Breast epithelium (tissue), 4 donors: ENCODE data around the gene FHOD1. TPM values are rescaled to one million over a fixed set of nuclear protein-coding genes. Genes with fewer than 3 reads are reported as not detected.

Experiments used
- DNase-seq, 2 donors: peaks; one replicate each; pipeline ENCODE4 v3.0.0-alpha.2; 2019; ENCODE audit warnings: low spot score in 2 of 2
- H3K27ac ChIP-seq, 2 donors: fragments of 200-600 bp; sonication (generic) in 1 of 2; one replicate each; pipeline ENCODE4 v1.5.1; 2016 to 2019; ENCODE audit warnings: mild to moderate bottlenecking in 1 of 2
- H3K27me3 ChIP-seq, 2 donors: fragments of 200-600 bp; sonication (generic) in 1 of 2; one replicate each; pipeline versions ENCODE4 v1.5.1 to v1.6.0; 2017 to 2019; ENCODE audit warnings: control low read depth in 1 of 2, mild to moderate bottlenecking in 1 of 2
- H3K36me3 ChIP-seq: fragments of 200-600 bp; one replicate; pipeline ENCODE4 v1.5.1; 2019
- H3K4me1 ChIP-seq, 2 donors: fragments of 200-600 bp; sonication (generic); one replicate each; pipeline ENCODE4 v1.5.1; 2016 to 2019; ENCODE audit warnings: control low read depth in 1 of 2
- H3K4me3 ChIP-seq, 3 donors: fragments of 200-600 bp; sonication (generic); 1 replicate in 2 of 3; 2 replicates in 1 of 3; pipeline ENCODE4 v1.5.1; 2016 to 2019; ENCODE audit warnings: mild to moderate bottlenecking in 3 of 3, moderate library complexity in 2 of 3
- H3K9me3 ChIP-seq, 2 donors: fragments of 200-600 bp; sonication (generic) in 1 of 2; one replicate each; pipeline ENCODE4 v1.5.1; 2016 to 2019; ENCODE audit warnings: control low read depth in 1 of 2
- CTCF ChIP-seq, 3 donors: fragments of 450-650 bp; IDR thresholded peaks; one replicate each; pipeline ENCODE4 v1.5.1; 2016 to 2017; ENCODE audit warnings: antibody characterized with exemption in 3 of 3, mild to moderate bottlenecking in 3 of 3, moderate library complexity in 3 of 3
- POLR2A ChIP-seq: fragments of 450-650 bp; IDR thresholded peaks from one replicate; pipeline ENCODE4 v1.6.1; 2016; ENCODE audit warnings: antibody characterized with exemption, mild to moderate bottlenecking, moderate library complexity
- POLR2AphosphoS5 ChIP-seq, 3 donors: sonication (generic); formaldehyde crosslinking; IDR thresholded peaks; one replicate each; pipeline ENCODE4 v1.6.1; 2017; ENCODE audit warnings: antibody characterized with exemption in 3 of 3
- intact Hi-C: fragments of 100-400 bp; cut with DNase I; formaldehyde crosslinking; loops from one replicate; pipeline ENCODE4 v1.15.1; 2023; ENCODE audit warnings: low total_unique reads
- total RNA-seq, 3 donors: library from RNA; depleted of rRNA; stranded (reverse); fragments of >200 nt; gene quantifications; one replicate each; pipeline ENCODE4 v1.1.0, GENCODE V29; 2016

The FHOD1 gene
- total RNA-seq, 3 donors from 2014 or later: 19.3 to 25.9 (median 22.6) TPM

DNA sequence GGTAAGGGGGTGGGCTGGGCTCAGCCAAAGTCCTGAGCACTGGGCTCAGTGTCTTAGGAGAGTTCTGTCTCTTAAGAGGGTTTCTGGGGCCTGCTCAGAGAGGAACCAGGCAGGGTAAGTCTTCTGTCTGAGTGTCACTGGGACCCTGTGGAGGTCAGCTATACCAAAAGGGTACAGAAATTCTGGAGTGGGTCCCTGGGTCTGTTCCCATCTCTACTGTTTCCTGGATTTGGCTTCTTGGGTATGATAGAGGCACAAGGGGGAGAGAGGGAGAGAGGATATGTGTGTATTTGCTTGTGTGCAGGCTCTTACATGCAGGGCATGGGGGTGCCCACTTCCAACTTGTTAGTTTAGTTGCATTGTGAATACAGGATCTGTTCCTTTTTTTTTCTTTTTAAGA is 53.7 kb downstream of the FHOD1 start:
- Histone ChIP-seq H3K27ac (no peak overlapping the region), H3K4me1 (peaks cover 5 to 24% of the 10 kb centered on the region in 2 donors), H3K9me3 (no peaks in the 10 kb centered on the region), H3K36me3 (no peaks in the 10 kb centered on the region), H3K4me3 (peak overlapping the region; percentile 85 to 94 (median 93)), H3K27me3 (no peaks in the 10 kb centered on the region)
- DNase-seq: no peak
- TF ChIP-seq POLR2A: no peak
- TF ChIP-seq CTCF (IDR thresholded peaks at IDR 0.05): no peak
- no peak for TF ChIP-seq POLR2AphosphoS5 (IDR thresholded peaks at IDR 0.05)
- intact Hi-C loops: no loop called here

GRCh38 chr16:67192781-67193361 is 54.4 kb downstream of the FHOD1 start:
- Histone ChIP-seq H3K27me3 (no peaks in the 10 kb centered on the region), H3K9me3 (no peaks in the 10 kb centered on the region), H3K4me1 (peaks cover 5 to 17% of the 10 kb centered on the region in 2 donors), H3K36me3 (no peaks in the 10 kb centered on the region), H3K27ac (peak overlapping the region in 1 of 2 donors; percentile 69), H3K4me3 (peak overlapping the region; percentile 85 to 94 (median 93))
- no peak for TF ChIP-seq CTCF (IDR thresholded peaks at IDR 0.05)
- no peak for TF ChIP-seq POLR2A
- no peak for TF ChIP-seq POLR2AphosphoS5 (IDR thresholded peaks at IDR 0.05)
- no peak for DNase-seq
- intact Hi-C loops: no loop called here

GRCh38 chr16:67191995-67192681 is 55.1 kb downstream of the FHOD1 start, which contains the start of gene E2F4:
Gene E2F4, plus strand, starts transcription at chr16:67192155. Its CDS starts 73 bp downstream, at chr16:67192228.
- peak; percentile 85 to 90 for DNase-seq
- peaks cover 5 to 15% of the 10 kb centered on the region in 2 donors for H3K4me1 ChIP-seq
- H3K9me3 ChIP-seq: no peaks in the 10 kb centered on the region
- TF ChIP-seq POLR2A (no peak), CTCF (IDR thresholded peaks at IDR 0.05) (no peak), POLR2AphosphoS5 (IDR thresholded peaks at IDR 0.05) (peak; percentile 74 to 84 (median 84))
- no peaks in the 10 kb centered on the region for H3K27me3 ChIP-seq
- H3K4me3 ChIP-seq: peak within 1 kb of the TSS; percentile 85 to 94 (median 93)
- H3K36me3 ChIP-seq: no peaks in the 10 kb centered on the region
- intact Hi-C loops: no loop called here
- peak within 1 kb of the TSS; percentile 69 to 70 for H3K27ac ChIP-seq

DNA sequence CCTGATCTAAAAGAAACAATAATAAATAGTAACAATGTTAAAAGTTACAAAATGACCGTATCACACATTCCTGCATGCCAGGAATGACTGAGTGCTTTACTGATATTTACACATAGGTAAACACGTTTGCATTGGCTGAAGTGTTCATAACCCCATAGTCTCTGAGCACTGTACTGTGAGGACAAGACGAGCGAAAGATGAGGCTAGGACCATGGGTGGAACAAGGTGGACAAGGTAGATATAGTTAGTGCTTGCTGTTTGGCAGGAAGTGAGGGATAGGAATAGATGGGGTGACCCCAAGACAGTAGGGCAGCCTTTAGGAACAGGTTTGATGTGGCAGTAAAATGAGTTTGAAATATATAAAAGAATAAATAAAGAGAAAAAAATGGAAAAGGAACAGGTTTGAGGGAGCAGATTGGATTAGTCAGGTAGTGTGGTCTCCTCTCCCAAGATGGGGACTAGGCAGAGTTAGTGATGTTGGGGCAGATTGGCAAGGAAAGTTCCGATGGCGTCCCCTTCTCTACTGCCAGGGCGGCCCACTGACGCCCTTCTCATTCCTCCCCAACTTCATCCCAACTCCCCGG is 55.8 kb downstream of the FHOD1 start:
- DNase-seq: no peak
- H3K27ac ChIP-seq: no peak overlapping the region
- no peaks in the 10 kb centered on the region for H3K36me3 ChIP-seq
- no peaks in the 10 kb centered on the region for H3K9me3 ChIP-seq
- H3K4me1 ChIP-seq: peaks cover 5 to 15% of the 10 kb centered on the region in 2 donors
- intact Hi-C loops: no loop called here
- TF ChIP-seq POLR2A: no peak
- peak overlapping the region in 2 of 3 donors; percentile 85 to 93 for H3K4me3 ChIP-seq
- no peaks in the 10 kb centered on the region for H3K27me3 ChIP-seq

DNA sequence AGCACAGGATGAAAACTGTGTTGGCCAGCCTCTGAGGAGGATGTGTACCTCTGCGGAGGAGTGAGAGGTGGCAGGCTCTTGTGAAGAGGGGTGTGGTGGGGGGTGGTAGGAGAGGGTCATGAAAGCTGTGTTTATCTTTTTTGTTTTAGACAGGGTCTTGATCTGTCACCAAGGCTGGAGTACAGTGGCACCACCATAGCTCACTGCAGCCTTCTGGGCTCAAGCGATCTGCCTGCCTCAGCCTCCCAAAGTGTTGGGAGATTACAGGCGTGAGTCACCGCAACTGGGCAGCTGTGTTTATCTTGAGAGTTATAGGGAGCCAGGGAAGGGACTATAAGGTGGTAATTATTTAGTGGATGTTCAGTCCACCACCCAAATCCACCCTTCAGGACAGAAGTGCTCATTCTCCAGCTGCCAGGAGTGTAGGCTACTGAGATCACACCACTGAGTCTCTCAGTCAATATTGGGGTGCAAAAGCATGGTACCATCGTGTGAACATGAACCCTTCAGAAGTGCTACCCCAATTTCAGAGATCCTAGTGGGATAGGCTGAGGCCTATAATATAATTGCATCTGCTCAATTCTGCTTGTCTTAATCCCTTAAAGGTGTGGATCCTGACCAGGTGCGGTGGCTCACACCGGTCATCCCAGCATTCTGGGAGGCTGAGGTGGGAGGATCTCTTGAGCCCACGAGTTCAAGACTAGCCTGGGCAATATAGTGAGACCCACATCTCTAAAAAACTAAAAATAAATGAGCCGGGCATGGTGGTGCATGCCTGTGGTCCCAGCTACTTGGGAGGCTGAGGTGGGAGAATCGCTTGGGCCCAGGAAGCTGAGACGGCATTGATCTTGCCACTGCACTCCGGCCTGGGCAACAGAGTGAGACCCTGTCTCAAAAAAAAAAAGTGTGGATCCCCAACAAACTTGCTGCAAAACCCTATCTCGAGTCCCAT is 56.6 kb downstream of the FHOD1 start:
- Histone ChIP-seq H3K4me1 (peaks cover 6 to 15% of the 10 kb centered on the region in 2 donors), H3K27me3 (no peaks in the 10 kb centered on the region), H3K27ac (no peak overlapping the region), H3K36me3 (no peaks in the 10 kb centered on the region), H3K4me3 (no peak overlapping the region), H3K9me3 (no peaks in the 10 kb centered on the region)
- intact Hi-C loops: no loop called here
- no peak for DNase-seq
- TF ChIP-seq POLR2A: no peak
- no peak for TF ChIP-seq POLR2AphosphoS5 (IDR thresholded peaks at IDR 0.05)
- TF ChIP-seq CTCF (IDR thresholded peaks at IDR 0.05): no peak
